ENCODE data around the gene IGSF10.

Gene IGSF10

GRCh38 chr3:151479452-151479851, 18.6 kb upstream of the IGSF10 start:
- no peak for DNase-seq (ENCODE audit: low spot score)
- TF ChIP-seq CTCF (IDR thresholded peaks at IDR 0.05; ENCODE audit: borderline replicate concordance, control extremely low read depth, extremely low read depth, insufficient read depth, missing control alignments), result no peak
- in situ Hi-C loops (cut with MboI; ENCODE audit: low sequenced_read_pairs, unreplicated experiment), result no loop called here

- in situ Hi-C loops (cut with MboI; ENCODE audit: low sequenced_read_pairs, unreplicated experiment), result no loop called here
- DNase-seq (ENCODE audit: low spot score), result no peak
- no peak for TF ChIP-seq CTCF (IDR thresholded peaks at IDR 0.05; ENCODE audit: borderline replicate concordance, control extremely low read depth, extremely low read depth, insufficient read depth, missing control alignments)
These were observed 17.5 kb upstream of the IGSF10 start for GRCh38 chr3:151478335-151478697.

- in situ Hi-C loops (cut with MboI; ENCODE audit: low sequenced_read_pairs, unreplicated experiment), result no loop called here
- TF ChIP-seq CTCF (IDR thresholded peaks at IDR 0.05; ENCODE audit: borderline replicate concordance, control extremely low read depth, extremely low read depth, insufficient read depth, missing control alignments), result no peak
- no peak for DNase-seq (ENCODE audit: low spot score)
These were observed 16.9 kb upstream of the IGSF10 start for GRCh38 chr3:151477591-151478334.

GRCh38 chr3:151476344-151477018, 15.6 kb upstream of the IGSF10 start:
- DNase-seq (ENCODE audit: low spot score), result no peak
- in situ Hi-C loops (cut with MboI; ENCODE audit: low sequenced_read_pairs, unreplicated experiment), result no loop called here
- TF ChIP-seq CTCF (IDR thresholded peaks at IDR 0.05; ENCODE audit: borderline replicate concordance, control extremely low read depth, extremely low read depth, insufficient read depth, missing control alignments), result no peak

GRCh38 chr3:151468284-151468917, 7.5 kb upstream of the IGSF10 start:
- TF ChIP-seq CTCF (IDR thresholded peaks at IDR 0.05; ENCODE audit: borderline replicate concordance, control extremely low read depth, extremely low read depth, insufficient read depth, missing control alignments), result peak; percentile 70
- peak; percentile 52 for DNase-seq (ENCODE audit: low spot score)
- in situ Hi-C loops (cut with MboI; ENCODE audit: low sequenced_read_pairs, unreplicated experiment), result no loop called here

GRCh38 chr3:151467069-151467468, 6.2 kb upstream of the IGSF10 start:
- in situ Hi-C loops (cut with MboI; ENCODE audit: low sequenced_read_pairs, unreplicated experiment), result no loop called here
- DNase-seq (ENCODE audit: low spot score), result no peak
- no peak for TF ChIP-seq CTCF (IDR thresholded peaks at IDR 0.05; ENCODE audit: borderline replicate concordance, control extremely low read depth, extremely low read depth, insufficient read depth, missing control alignments)

Data from GM13976 (cell line).